ENCODE measurements around the gene SF3A1.
"Not testable (repeated sequence)": the region's sequence is repeated elsewhere in the genome, so short reads cannot be mapped to it uniquely, and the experiment has no call there.

The SF3A1 gene, protein sequence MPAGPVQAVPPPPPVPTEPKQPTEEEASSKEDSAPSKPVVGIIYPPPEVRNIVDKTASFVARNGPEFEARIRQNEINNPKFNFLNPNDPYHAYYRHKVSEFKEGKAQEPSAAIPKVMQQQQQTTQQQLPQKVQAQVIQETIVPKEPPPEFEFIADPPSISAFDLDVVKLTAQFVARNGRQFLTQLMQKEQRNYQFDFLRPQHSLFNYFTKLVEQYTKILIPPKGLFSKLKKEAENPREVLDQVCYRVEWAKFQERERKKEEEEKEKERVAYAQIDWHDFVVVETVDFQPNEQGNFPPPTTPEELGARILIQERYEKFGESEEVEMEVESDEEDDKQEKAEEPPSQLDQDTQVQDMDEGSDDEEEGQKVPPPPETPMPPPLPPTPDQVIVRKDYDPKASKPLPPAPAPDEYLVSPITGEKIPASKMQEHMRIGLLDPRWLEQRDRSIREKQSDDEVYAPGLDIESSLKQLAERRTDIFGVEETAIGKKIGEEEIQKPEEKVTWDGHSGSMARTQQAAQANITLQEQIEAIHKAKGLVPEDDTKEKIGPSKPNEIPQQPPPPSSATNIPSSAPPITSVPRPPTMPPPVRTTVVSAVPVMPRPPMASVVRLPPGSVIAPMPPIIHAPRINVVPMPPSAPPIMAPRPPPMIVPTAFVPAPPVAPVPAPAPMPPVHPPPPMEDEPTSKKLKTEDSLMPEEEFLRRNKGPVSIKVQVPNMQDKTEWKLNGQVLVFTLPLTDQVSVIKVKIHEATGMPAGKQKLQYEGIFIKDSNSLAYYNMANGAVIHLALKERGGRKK

DNA sequence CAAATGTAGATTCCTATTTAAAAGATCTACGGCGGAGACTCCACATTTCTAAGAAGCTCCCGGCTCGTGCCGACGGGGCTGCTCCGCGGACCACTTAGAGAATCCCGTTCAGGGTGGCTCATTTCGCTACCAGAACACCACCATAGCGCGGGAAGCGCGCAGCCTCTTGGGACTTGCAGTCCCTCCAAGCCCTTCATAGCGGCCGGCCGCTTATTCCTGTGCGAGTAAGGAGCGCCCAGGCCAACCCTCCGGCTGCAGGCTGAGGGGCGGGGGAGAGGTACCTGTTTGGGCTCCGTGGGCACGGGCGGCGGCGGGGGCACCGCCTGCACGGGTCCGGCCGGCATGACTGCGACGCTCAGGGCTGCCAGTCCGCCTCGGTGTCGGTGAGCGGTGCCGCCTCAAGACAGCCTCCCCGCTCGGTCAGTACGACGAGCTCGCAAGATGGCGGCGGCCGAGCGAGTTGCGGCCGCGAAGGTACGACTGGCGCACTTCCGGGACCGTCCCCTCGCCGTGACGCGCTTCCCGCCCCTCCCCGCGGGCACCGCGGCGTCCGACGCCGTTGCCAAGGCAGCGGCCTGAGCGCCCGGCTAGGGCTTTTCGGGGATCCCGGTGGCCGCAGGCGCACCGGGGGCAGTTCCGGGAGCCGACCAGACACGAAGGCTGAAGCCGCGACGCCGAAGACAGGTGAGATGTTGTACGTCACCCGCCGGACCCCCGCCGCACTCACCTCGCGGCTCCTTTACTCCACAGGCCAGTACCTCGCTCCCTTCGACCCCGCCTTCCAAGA is at the start of gene SF3A1, which contains the start of gene CCDC157:
Gene SF3A1, minus strand, starts transcription at position 446 of the 787 bp plus-strand sequence. Its CDS starts 102 bp downstream, at position 344.
Gene CCDC157, plus strand, starts transcription at position 559 of the 787 bp plus-strand sequence. CDS start 8,994 bp downstream, outside the sequence.
- ChIA-PET CTCF (interaction anchor here (0.6 to 3.9 kb wide), 8 partner anchors 9 to 93 kb away, joined by 3 to 20 read pairs (median 4); partner anchors contain the start of genes RNF215 and TBC1D10A), POLR2A (interaction anchor here (0.7 to 1.3 kb wide), 4 partner anchors 19 to 724 kb away, joined by 3 to 4 read pairs (median 3); partner anchors contain the start of genes SMTN and TBC1D10A)
- TF ChIP-seq, protein P1, sequence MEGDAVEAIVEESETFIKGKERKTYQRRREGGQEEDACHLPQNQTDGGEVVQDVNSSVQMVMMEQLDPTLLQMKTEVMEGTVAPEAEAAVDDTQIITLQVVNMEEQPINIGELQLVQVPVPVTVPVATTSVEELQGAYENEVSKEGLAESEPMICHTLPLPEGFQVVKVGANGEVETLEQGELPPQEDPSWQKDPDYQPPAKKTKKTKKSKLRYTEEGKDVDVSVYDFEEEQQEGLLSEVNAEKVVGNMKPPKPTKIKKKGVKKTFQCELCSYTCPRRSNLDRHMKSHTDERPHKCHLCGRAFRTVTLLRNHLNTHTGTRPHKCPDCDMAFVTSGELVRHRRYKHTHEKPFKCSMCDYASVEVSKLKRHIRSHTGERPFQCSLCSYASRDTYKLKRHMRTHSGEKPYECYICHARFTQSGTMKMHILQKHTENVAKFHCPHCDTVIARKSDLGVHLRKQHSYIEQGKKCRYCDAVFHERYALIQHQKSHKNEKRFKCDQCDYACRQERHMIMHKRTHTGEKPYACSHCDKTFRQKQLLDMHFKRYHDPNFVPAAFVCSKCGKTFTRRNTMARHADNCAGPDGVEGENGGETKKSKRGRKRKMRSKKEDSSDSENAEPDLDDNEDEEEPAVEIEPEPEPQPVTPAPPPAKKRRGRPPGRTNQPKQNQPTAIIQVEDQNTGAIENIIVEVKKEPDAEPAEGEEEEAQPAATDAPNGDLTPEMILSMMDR (IDR thresholded peaks at IDR 0.05; ENCODE audit: control extremely low read depth, extremely low read depth, low read depth, missing control alignments) = no peak
- peak; percentile 97 for DNase-seq (ENCODE audit: extremely low spot score)

DNA sequence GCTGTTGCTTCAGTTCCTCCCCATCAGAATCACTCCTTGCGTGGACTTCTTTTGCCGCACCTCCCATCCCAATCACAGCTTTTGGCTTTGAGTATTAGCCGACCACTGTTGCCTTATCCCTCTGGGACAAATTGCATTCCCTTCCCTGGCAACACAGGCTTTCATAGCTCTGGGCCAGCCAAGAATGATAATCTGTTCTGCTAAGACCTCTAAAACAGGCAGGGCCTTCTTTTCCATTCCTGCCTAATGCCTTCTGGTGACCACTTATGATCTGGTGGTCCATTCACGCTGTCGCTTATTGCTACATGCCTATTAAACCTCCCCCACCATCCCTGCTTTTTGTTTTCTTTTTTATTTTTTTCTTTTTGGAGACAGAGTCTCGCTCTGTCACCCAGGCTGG is 49.7 kb upstream of the SF3A1 start:
- DNase-seq (ENCODE audit: extremely low spot score) = no peak
- TF ChIP-seq, protein P1 (IDR thresholded peaks at IDR 0.05; ENCODE audit: control extremely low read depth, extremely low read depth, low read depth, missing control alignments) = no peak
- POLR2A ChIA-PET = no interaction called here
- CTCF ChIA-PET = interaction anchor here (1.0 to 2.8 kb wide), 4 partner anchors 14 to 119 kb away, joined by 3 to 22 read pairs (median 10); partner anchors contain the start of gene RNF215

DNA sequence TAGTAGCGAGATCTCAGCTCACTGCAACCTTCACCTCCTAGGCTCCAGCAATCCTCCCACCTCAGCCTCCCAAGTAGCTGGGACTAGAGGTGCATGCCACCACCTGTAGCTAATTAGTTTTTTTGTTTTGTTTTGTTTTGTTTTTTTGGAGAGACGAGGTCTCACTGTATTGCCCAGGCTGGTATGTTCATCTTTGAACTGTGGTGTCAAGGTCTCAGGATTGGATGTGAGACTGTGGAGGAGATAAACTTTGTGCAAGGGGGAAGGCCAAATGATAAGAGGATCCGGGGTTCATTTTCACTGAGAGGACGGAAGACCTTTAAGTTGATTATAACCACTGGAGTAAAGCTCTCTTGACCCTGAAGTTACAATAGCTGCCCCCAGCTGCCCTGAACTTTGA is 49.0 kb upstream of the SF3A1 start:
- POLR2A ChIA-PET = no interaction called here
- no peak for DNase-seq (ENCODE audit: extremely low spot score)
- CTCF ChIA-PET = interaction anchor here (1.1 to 2.8 kb wide), 5 partner anchors 9 to 118 kb away, joined by 4 to 22 read pairs (median 9); partner anchors contain the start of genes RNF215 and SEC14L2
- TF ChIP-seq, protein P1 (IDR thresholded peaks at IDR 0.05; ENCODE audit: control extremely low read depth, extremely low read depth, low read depth, missing control alignments) = no peak

DNA sequence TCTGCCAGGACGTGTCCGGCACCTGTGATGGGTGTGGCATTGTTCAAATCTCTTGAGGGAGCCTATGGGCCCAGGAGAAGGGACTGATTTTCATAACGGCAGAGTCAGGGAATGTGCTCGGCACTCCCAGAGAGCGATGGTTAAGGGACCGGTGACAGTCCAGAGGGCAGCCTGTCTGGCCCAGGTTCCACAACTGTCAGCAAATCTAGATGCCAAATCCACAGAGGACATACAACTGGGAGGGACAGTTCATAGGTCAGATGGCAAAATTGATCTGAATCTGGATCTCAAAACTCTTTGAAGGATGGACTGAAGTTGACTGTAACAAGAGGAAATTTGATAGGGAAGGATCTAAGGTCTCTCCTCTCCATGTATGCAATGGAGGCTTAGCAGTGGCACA is 47.6 kb upstream of the SF3A1 start:
- POLR2A ChIA-PET = interaction anchor here (0.6 to 0.8 kb wide), 2 partner anchors 44 to 241 kb away, joined by 5 read pairs; no protein-coding TSS in a partner anchor

DNA sequence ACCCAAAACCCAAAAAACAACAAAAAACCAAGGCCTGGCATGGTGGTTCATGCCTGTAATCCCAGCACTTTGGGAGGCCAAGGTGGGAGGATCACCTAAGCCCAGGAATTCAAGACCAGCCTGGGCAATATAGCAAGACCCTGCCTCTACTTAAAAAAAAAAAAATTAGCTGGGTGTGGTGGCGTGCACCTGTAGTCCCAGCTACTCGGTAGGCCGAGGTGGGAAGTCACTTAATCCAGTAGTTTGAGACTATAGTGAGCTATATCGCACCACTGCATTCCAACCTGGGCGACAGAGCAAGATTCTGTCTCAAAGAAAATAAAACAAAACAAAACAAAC is 46.0 kb upstream of the SF3A1 start:
- DNase-seq (ENCODE audit: extremely low spot score); POLR2A ChIA-PET: not testable (repeated sequence)
- CTCF ChIA-PET = interaction anchor here (1.0 to 2.9 kb wide), 8 partner anchors 10 to 141 kb away, joined by 3 to 20 read pairs (median 3); partner anchors contain the start of gene MTFP1

More for the DNA sequence above, 47.6 kb upstream of the SF3A1 start:
- TF ChIP-seq, protein P1 (IDR thresholded peaks at IDR 0.05; ENCODE audit: control extremely low read depth, extremely low read depth, low read depth, missing control alignments) = no peak
- CTCF ChIA-PET = interaction anchor here (2.6 to 2.8 kb wide), 3 partner anchors 12 to 117 kb away, joined by 9 to 22 read pairs (median 11); partner anchors contain the start of gene RNF215
- DNase-seq (ENCODE audit: extremely low spot score) = no peak

DNA sequence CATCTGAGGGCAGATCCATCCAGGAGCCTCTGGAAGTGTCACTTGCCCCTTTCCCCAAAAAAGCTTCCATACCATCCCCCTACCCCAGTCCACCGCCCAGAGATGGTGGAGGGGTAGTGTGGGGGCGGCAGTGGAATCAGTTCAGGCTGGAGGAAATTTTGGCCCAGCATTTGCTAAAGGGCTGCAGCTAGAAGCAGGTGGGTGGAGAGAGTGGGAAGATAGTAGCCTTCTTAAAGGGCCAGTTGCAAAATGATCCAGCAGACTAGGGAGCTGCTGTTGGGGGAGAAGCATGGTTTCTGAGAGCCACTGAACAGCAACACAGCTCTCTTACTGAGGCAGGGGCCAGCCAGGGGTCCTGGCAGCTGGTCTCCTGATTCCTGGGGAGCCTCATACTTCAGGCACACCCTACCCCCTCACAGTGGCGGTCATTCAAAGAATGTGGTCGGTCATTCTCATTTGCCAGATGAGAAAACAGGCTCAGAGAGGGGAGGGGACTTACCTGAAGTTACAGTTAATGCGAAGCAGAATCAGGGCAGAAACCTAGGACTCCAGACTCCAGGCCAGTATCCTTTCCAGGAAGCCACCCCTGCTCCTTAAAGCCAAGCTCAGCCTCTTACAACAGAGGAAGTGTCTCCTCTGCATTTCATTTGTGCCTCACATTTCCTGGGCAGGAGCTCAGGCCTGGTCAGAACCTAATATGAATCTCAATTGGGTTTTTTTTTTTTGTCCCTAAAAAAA is 45.5 kb upstream of the SF3A1 start:
- no peak for DNase-seq (ENCODE audit: extremely low spot score)
- CTCF ChIA-PET = interaction anchor here (0.9 to 2.9 kb wide), 9 partner anchors 11 to 141 kb away, joined by 3 to 20 read pairs (median 3); partner anchors contain the start of gene MTFP1
- POLR2A ChIA-PET = interaction anchor here (0.7 kb wide), 1 partner anchor 564 kb away, joined by 3 read pairs; the partner anchor contains the start of gene ASCC2
- TF ChIP-seq, protein P1 (IDR thresholded peaks at IDR 0.05; ENCODE audit: control extremely low read depth, extremely low read depth, low read depth, missing control alignments) = no peak

DNA sequence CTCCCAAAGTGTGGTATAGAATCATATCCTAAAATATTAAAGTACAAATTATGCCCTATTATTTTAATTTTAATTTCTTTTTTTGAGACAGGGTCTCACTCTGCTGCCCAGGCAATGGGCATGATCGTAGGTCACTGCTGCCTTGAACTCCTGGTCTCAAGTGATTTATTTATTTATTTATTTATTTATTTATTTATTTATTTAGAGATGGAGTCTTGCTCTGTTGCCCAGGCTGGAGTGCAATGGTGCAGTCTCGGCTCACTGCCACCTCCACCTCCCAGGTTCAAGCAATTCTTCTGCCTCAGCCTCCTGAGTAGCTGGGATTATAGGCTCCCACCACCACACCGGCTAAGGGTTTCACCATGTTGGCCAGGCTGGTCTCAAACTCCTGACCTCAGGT is 44.3 kb upstream of the SF3A1 start:
- CTCF ChIA-PET = interaction anchor here (2.1 to 2.9 kb wide), 2 partner anchors 10 to 25 kb away, joined by 6 to 20 read pairs; partner anchors contain the start of gene MTFP1
- DNase-seq (ENCODE audit: extremely low spot score); POLR2A ChIA-PET: not testable (repeated sequence)
